HG02884 (cell line): ENCODE measurements around the gene FKBP6.
"Not testable (repeated sequence)": the region's sequence is repeated elsewhere in the genome, so short reads cannot be mapped to it uniquely, and the experiment has no call there.

Experiments used
- ATAC-seq: cut with Tn5 transposase; IDR thresholded peaks from one replicate; pipeline ENCODE4 v1.9.1; 2021; ENCODE audit warnings: mild to moderate bottlenecking, moderate library complexity; ENCODE audit not compliant: unreplicated experiment

FKBP6 gene

GRCh38 chr7:73323434-73324080 is 4.4 kb upstream of the FKBP6 start:
- ATAC-seq, result not testable (repeated sequence)

- ATAC-seq, result not testable (repeated sequence)
Measured at GRCh38 chr7:73324081-73324845, 3.7 kb upstream of the FKBP6 start.

- not testable (repeated sequence) for ATAC-seq
Measured at GRCh38 chr7:73325424-73325823, 2.5 kb upstream of the FKBP6 start.

- not testable (repeated sequence) for ATAC-seq
Measured at GRCh38 chr7:73327449-73327848, 512 bp upstream of the FKBP6 start.

DNA sequence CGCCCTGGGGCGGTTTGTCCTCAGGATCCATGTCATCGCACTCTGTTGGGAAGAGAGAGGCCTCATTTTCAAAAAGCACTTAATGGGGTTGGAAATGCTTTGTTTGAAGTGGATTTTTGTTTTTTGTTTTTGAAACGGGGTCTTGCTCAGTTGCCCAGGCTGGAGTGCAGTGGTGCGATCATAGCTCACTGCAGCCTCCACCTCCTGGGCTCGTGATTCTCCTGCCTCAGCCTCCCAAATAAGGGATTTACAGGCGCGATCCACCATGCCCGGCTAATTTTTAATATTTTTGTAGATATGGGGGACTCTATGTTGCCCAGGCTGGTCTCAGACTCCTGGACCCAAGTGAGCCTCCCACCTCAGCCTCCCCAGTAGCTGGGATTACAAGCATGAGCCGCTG is 735 bp downstream of the FKBP6 start:
- no peak for ATAC-seq

GRCh38 chr7:73329861-73330581 is 2.1 kb downstream of the FKBP6 start:
- no peak for ATAC-seq

- no peak for ATAC-seq
Measured at GRCh38 chr7:73330772-73331171, 2.8 kb downstream of the FKBP6 start.

GRCh38 chr7:73332447-73332846 is 4.5 kb downstream of the FKBP6 start:
- no peak for ATAC-seq

DNA sequence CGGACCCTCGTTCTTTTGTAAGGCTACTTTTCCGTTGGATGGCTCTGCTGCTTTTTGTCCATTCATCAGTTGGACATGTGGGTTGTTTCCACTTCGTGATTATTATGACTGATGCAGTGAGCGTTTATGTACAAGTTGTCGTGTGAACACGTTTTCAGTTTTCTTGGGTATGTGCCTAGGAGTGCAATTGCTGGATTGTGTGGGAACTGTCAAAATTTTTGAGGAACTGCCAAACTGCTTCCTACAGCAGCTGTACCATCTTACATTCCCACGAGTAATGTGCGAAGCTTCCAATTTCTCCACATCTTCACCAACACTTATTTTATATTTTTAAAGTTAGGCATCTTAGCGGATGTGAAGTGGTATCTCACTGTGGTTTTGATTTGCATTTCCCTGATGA is 10.4 kb downstream of the FKBP6 start:
- no peak for ATAC-seq

DNA sequence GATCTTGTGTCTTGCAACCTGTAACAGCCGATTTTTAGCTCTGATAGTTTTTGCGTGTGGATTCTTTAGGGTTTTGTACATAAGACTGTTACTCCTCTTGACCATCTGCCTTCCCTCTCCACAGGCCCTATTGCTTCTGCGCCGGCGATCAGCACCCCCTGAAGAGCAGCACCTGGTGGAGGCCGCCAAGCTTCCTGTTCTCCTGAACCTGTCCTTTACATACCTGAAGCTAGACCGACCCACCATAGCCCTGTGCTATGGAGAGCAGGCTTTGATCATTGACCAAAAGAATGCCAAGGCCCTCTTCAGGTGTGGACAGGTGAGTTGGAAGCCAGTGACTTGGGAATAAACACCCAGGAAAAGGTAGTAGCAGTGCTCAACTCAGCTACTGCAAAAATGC is 12.6 kb downstream of the FKBP6 start:
- no peak for ATAC-seq

GRCh38 chr7:73341877-73342276 is 13.9 kb downstream of the FKBP6 start:
- ATAC-seq, result no peak

DNA sequence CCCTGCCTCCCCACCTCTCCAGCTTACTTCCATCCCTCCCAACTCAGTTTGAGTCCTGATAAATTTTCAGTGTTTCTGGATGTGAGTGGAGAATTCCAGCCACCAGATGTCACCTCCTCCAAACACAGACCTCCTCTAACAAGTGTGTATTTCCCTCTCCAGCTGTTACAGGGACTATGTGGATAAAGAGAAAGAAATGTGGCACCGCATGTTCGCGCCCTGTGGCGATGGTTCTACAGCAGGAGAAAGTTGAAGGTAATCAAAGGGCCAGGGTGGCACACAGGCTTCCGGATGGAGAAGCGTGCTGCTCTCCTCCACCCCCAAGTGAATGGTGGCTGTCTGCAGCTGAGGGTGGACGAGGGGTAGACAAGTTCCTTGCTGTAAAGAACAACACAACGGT is 14.7 kb downstream of the FKBP6 start:
- no peak for ATAC-seq

- no peak for ATAC-seq
Measured at GRCh38 chr7:73343671-73344380, 15.9 kb downstream of the FKBP6 start.

DNA sequence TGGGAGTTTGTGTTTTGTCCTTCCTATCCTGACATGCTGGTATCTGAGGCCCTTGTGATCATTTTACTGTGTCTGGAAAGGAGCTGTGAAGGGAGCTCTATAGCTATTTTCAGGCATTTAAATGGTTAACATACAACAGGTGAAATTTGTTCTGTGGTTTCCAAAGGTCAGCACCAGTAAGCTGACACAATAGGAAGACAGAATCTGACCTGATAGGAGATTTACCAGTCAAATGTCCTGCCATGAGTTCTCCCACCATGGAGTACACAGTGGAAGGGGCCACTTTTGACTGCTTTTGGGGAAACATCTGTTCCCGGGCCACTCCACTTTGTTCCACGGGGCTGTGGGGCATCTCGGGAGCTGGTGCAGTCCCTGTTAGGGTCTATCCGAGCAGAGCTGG is 17.6 kb downstream of the FKBP6 start:
- ATAC-seq, result no peak

DNA sequence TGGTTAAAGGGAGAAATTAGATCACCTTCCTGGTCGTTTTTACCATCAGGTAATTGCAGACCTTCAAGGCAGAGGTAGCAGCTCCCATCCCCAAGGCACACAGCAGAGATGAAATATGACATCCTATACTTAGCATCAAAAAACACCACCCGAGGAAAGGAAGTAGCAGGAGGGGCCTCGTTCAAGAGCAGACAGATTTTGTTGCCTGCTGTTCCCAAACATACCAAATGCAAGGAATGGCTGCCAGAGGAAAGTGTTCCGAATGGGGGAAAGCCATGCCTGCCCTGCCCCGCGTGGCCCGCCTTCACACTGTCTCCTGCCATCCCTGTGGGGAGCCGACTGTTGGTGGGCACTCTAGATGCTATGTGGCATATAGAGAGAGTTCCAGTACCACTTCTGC is 18.0 kb downstream of the FKBP6 start:
- no peak for ATAC-seq

GRCh38 chr7:73349763-73350162 is 21.8 kb downstream of the FKBP6 start:
- no peak for ATAC-seq

DNA sequence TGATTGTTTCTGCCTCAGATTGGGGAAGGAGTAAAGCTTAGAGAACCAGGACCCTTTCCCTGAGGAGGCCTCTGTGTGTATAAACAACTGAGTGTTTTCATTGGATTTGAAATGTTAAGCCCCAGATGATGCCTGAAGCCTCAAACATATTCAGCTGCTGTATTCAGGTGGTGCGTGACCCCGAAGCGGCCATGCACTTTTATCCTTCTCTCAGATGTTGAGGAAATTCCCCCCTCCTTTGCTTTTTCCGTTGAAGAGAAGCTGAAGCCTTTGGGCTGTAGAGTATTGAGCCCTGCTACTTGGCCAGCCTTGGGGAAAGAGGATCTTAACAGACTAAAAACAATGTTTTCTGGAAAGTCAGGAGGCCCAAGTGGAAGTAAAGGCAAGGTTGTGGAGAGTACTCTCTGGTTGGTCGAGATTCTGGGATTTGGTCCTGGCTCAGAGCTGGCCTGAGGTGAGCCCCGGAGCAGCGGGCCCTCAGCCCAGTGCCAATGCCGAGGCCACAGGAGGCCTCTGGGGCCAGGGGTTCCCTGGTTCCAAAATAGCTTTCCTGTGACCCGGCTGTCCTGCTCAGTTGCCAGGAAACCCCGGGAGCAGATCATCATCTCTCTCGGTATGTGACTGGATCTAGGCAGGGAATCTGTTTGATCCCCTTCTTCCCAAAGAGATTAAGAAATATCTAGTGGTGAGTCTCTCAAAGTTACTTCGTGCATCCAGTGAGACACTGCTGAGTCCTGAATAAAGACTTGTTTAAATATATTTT is 22.5 kb downstream of the FKBP6 start:
- ATAC-seq, result no peak

- ATAC-seq, result no peak
Measured at GRCh38 chr7:73351447-73352167, 23.6 kb downstream of the FKBP6 start.

GRCh38 chr7:73352784-73353183 is 24.8 kb downstream of the FKBP6 start:
- ATAC-seq, result no peak

GRCh38 chr7:73353243-73353642 is 25.3 kb downstream of the FKBP6 start:
- ATAC-seq, result no peak
